HG03039 (cell line): ENCODE measurements around the gene SLC46A2.

ENCODE experiments used
- ATAC-seq: cut with Tn5 transposase; IDR thresholded peaks from one replicate; pipeline ENCODE4 v1.9.1; 2021; ENCODE audit warnings: mild to moderate bottlenecking, moderate library complexity; ENCODE audit not compliant: unreplicated experiment

The SLC46A2 gene

GRCh38 chr9:112833081-112833480 lies 57.6 kb downstream of the SLC46A2 start:
- no peak for ATAC-seq

DNA sequence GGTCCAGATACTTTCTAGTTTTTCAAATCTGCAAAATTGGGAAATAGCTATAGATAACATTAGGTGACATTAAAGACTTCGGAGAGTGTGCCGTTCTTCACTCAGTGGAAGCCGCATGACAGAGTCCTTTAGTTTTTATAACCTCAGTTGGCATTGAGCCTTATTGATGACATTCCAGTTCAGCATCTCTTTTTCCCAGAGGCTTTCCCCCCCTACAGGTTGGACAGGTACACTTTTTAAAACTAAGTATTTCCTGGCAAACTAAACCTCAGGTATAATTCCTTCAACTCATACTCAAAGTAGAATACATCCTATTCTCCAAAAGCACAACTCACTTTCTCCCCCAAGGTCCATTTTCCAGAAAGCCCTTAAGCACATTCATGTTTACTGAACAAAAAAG lies 58.7 kb downstream of the SLC46A2 start:
- no peak for ATAC-seq

DNA sequence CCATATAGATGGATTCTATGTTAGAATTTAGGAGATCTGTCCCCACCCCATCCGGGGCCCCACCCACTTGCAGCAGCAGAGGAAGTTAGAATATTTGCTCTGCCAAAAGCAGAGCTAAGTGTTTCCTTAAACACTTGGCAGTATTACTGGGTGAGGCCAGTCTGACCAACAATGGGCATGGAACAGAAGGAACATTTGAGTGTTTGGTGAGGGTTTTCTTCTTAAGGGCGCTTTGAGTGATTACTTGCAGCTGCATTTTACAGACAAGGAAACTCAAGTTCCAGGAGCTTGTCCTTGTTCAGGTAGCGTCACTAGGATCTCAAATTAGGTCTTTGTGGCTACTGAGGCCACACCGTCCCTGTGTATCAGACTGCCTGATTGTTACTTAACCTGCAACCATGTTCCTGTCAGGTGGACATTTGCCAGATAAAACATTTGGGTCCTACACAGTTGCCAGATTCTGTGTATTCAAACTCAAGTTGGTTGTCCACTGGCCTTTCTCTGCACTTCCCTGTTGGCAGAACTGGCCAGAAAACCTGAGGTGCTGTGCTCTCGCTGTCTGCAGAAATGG lies 59.3 kb downstream of the SLC46A2 start:
- no peak for ATAC-seq
